ENCODE measurements around the gene ECSCR. TPM values are rescaled to one million over a fixed set of nuclear protein-coding genes. Genes with fewer than 3 reads are reported as not detected.

Gene ECSCR
- total and polyA plus RNA-seq, 10 of the 15 experiments (the other 5 are each of a cell fraction or from before 2014, with no cell fraction given): 0.15 to 0.83 (median 0.23) TPM; not detected in 3

GRCh38 chr5:139403787-139404483 is 58.6 kb downstream of the ECSCR start, which contains the start of gene SPATA24 (continued):
- TF ChIP-seq FOXK2 (IDR thresholded peaks at IDR 0.05) (no peak), CHD2 (IDR thresholded peaks at IDR 0.05; ENCODE audit: borderline replicate concordance, low read depth, low read length) (peak; percentile 16; the same call in 1 of the 2 replicates), NRF1 (conservative IDR thresholded peaks at IDR 0.05; ENCODE audit: low read depth, low read length) (no peak), BCLAF1 (IDR thresholded peaks at IDR 0.05) (no peak), EP300 (IDR thresholded peaks at IDR 0.05; ENCODE audit: borderline replicate concordance in 1 of 2, control insufficient read depth in 1 of 2, low read depth in 2 of 2, low read length in 2 of 2) (0 out of 4 replicates have a peak, but pooled peaks of 1 of the 2 experiments have one; percentile 14), CEBPB (IDR thresholded peaks at IDR 0.05; ENCODE audit: borderline replicate concordance in 1 of 2, low read depth in 2 of 2, low read length in 2 of 2) (no peak), KAT2A (conservative IDR thresholded peaks at IDR 0.05; ENCODE audit: control insufficient read depth, low read depth, low read length) (no peak), RELA (IDR thresholded peaks at IDR 0.05; ENCODE audit: borderline replicate concordance, partially characterized antibody) (no peak), ATF7 (IDR thresholded peaks at IDR 0.05; ENCODE audit: low read depth) (peak; percentile 91), BACH1 (IDR thresholded peaks at IDR 0.05; ENCODE audit: borderline replicate concordance) (no peak), CTCF (IDR thresholded peaks at IDR 0.05 in 2 of 3, conservative IDR thresholded peaks at IDR 0.05 in 1 of 3; ENCODE audit: control insufficient read depth in 2 of 3, extremely low read depth in 1 of 3, insufficient read depth in 1 of 3, low read depth in 3 of 3, low read length in 3 of 3) (no peak), BMI1 (IDR thresholded peaks at IDR 0.05; ENCODE audit: borderline replicate concordance) (peak; percentile 94), NBN (IDR thresholded peaks at IDR 0.05) (peak; percentile 85; the same call in 1 of the 2 replicates), PAX5 (IDR thresholded peaks at IDR 0.05; ENCODE audit: borderline replicate concordance, low read depth, low read length) (0 out of 2 replicates have a peak, but pooled peaks have one; percentile 7), HDAC6 (IDR thresholded peaks at IDR 0.05; ENCODE audit: unreplicated experiment) (no peak), ZSCAN29 (IDR thresholded peaks at IDR 0.05) (no peak), GABPA (IDR thresholded peaks at IDR 0.05; ENCODE audit: low read depth) (no peak), HDAC2 (IDR thresholded peaks at IDR 0.05) (no peak)
- TF ChIP-seq, protein P1, sequence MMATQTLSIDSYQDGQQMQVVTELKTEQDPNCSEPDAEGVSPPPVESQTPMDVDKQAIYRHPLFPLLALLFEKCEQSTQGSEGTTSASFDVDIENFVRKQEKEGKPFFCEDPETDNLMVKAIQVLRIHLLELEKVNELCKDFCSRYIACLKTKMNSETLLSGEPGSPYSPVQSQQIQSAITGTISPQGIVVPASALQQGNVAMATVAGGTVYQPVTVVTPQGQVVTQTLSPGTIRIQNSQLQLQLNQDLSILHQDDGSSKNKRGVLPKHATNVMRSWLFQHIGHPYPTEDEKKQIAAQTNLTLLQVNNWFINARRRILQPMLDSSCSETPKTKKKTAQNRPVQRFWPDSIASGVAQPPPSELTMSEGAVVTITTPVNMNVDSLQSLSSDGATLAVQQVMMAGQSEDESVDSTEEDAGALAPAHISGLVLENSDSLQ (IDR thresholded peaks at IDR 0.05): peak; percentile 87
- TF ChIP-seq, protein P2, sequence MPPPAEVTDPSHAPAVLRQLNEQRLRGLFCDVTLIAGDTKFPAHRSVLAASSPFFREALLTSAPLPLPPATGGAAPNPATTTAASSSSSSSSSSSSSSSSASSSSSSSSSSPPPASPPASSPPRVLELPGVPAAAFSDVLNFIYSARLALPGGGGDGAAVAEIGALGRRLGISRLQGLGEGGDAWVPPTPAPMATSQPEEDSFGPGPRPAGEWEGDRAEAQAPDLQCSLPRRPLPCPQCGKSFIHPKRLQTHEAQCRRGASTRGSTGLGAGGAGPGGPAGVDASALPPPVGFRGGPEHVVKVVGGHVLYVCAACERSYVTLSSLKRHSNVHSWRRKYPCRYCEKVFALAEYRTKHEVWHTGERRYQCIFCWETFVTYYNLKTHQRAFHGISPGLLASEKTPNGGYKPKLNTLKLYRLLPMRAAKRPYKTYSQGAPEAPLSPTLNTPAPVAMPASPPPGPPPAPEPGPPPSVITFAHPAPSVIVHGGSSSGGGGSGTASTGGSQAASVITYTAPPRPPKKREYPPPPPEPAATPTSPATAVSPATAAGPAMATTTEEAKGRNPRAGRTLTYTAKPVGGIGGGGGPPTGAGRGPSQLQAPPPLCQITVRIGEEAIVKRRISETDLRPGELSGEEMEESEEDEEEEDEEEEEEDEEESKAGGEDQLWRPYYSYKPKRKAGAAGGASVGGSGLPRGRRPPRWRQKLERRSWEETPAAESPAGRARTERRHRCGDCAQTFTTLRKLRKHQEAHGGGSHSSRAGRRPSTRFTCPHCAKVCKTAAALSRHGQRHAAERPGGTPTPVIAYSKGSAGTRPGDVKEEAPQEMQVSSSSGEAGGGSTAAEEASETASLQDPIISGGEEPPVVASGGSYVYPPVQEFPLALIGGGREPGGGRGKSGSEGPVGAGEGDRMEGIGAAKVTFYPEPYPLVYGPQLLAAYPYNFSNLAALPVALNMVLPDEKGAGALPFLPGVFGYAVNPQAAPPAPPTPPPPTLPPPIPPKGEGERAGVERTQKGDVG (CRISPR knock-in tag; IDR thresholded peaks at IDR 0.05): no peak

Data from GM12878 (cell line).